SH-SY5Y (cell line): ENCODE measurements around the gene SMIM14.

Source experiments
- GATA2 ChIP-seq: IDR thresholded peaks from 2 replicates; pipeline ENCODE4 v1.6.1; 2011; ENCODE audit warnings: mild to moderate bottlenecking, low read depth, low read length
- GATA3 ChIP-seq: IDR thresholded peaks from 2 replicates; pipeline ENCODE4 v1.6.1; 2011; ENCODE audit warnings: low read depth, mild to moderate bottlenecking, low read length, moderate library complexity

- no peak for TF ChIP-seq GATA3
- no peak for TF ChIP-seq GATA2
Observed at GRCh38 chr4:39655876-39656275, 17.2 kb upstream of the SMIM14 start.
